GM12878 (cell line): ENCODE measurements around the gene FOXL3. TPM values are rescaled to one million over a fixed set of nuclear protein-coding genes. Genes with fewer than 3 reads are reported as not detected.

Experiments
- ATAC-seq: fragments of 200-7000 bp; cut with Tn5 transposase; 3 replicates; pipeline ENCODE4 v1.9.1; 2020; ENCODE audit warnings: mild to moderate bottlenecking, moderate library complexity
- BruUV-seq: library from RNA; stranded (reverse); fragments of 400-500 nt; replicated peaks from 2 replicates; lab custom pipeline; 2021; lab: Mats Ljungman, UMichigan
- CTCF ChIA-PET: fragments of 300-600 bp; sonication (Branson Sonifier 250); formaldehyde crosslinking; extraction: SDS; loops from one replicate; lab custom pipeline; 2021; ENCODE audit warnings: inconsistent platforms; lab: Yijun Ruan, JAX
- POLR2A ChIA-PET: fragments of 350-600 bp; formaldehyde crosslinking; extraction: SDS; loops from one replicate; lab custom pipeline; 2021; ENCODE audit warnings: inconsistent platforms; lab: Charles Lee
- RAD21 ChIA-PET: fragments of 300-600 bp; sonication (Branson Sonifier 250); formaldehyde crosslinking; loops from one replicate; lab custom pipeline; 2023; ENCODE audit warnings: antibody characterized with exemption; ENCODE audit not compliant: unreplicated experiment; lab: Charles Lee
- SMC1A ChIA-PET: fragments of 300-600 bp; sonication (Branson Sonifier 250); formaldehyde crosslinking; loops from one replicate; lab custom pipeline; 2023; ENCODE audit not compliant: unreplicated experiment, uncharacterized antibody; lab: Charles Lee
- DNase-seq: peaks from one replicate; pipeline ENCODE4 v3.0.0-alpha.2; 2011; ENCODE audit warnings: low read depth, low spot score
- FAIRE-seq: peaks from 3 replicates; lab custom pipeline; 2011; peaks lifted over from hg19 to GRCh38; lab: Jason Lieb, UNC
- H2AFZ ChIP-seq: 2 replicates; pipeline ENCODE4 v1.6.0; 2011; ENCODE audit warnings: low read depth, low read length, control low read depth; ENCODE audit not compliant: control insufficient read depth
- H3K27ac ChIP-seq: 2 replicates; pipeline ENCODE4 v1.5.1; 2011; ENCODE audit warnings: control low read depth; ENCODE audit not compliant: control insufficient read depth, insufficient read depth
- H3K27me3 ChIP-seq, 2 experiments: replicated peaks in 1 of 2; 2 replicates each; pipeline versions ENCODE4 v1.6.0 to v1.6.1; 2011; ENCODE audit warnings: low read length in 1 of 2; ENCODE audit not compliant: control insufficient read depth in 2 of 2, insufficient read depth in 2 of 2
- H3K36me3 ChIP-seq, 2 experiments: 2 replicates each; pipeline ENCODE4 v1.5.1; 2011; ENCODE audit warnings: low read length in 1 of 2; ENCODE audit not compliant: control insufficient read depth in 2 of 2, insufficient read depth in 2 of 2
- H3K4me1 ChIP-seq: 2 replicates; pipeline ENCODE4 v1.6.1; 2011; ENCODE audit warnings: mild to moderate bottlenecking, low read length, moderate library complexity, mixed read lengths; ENCODE audit not compliant: control insufficient read depth, insufficient read depth
- H3K4me2 ChIP-seq: 2 replicates; pipeline ENCODE4 v1.6.0; 2011; ENCODE audit warnings: control low read depth; ENCODE audit not compliant: control insufficient read depth, insufficient read depth
- H3K4me3 ChIP-seq: fragments of 200-600 bp; sonication (generic); 2 replicates; pipeline ENCODE4 v1.5.1; 2016
- H3K79me2 ChIP-seq: 2 replicates; pipeline ENCODE4 v1.6.0; 2011; ENCODE audit warnings: low read length; ENCODE audit not compliant: control insufficient read depth, insufficient read depth
- H3K9ac ChIP-seq: 2 replicates; pipeline ENCODE4 v1.8.0; 2011; ENCODE audit warnings: low read length, control low read depth, mixed read lengths; ENCODE audit not compliant: control insufficient read depth, insufficient read depth
- H3K9me3 ChIP-seq: replicated peaks from 3 replicates; pipeline ENCODE4 v1.5.1; 2011; ENCODE audit warnings: mild to moderate bottlenecking, low read length; ENCODE audit not compliant: control insufficient read depth, insufficient read depth
- H4K20me1 ChIP-seq: 2 replicates; pipeline ENCODE4 v1.6.0; 2011; ENCODE audit not compliant: control insufficient read depth, insufficient read depth
- ASH2L ChIP-seq: fragments of 300-600, 200-600 bp; sonication (generic); IDR thresholded peaks from 2 replicates; pipeline ENCODE4 v1.6.1; 2017; ENCODE audit warnings: low read depth, mild to moderate bottlenecking, borderline replicate concordance
- EED ChIP-seq: sonication (generic); IDR thresholded peaks from 2 replicates; pipeline ENCODE4 v1.6.1; 2016; ENCODE audit warnings: antibody characterized with exemption, low read depth
- EGR1 ChIP-seq, 2 experiments: IDR thresholded peaks; 1 replicate in 1 of 2; 2 replicates in 1 of 2; pipeline ENCODE4 v1.6.1; 2011 to 2012; ENCODE audit warnings: low read depth in 2 of 2, low read length in 2 of 2, borderline replicate concordance in 1 of 2, mild to moderate bottlenecking in 1 of 2, moderate library complexity in 1 of 2
- FOXM1 ChIP-seq: IDR thresholded peaks from 2 replicates; pipeline ENCODE4 v1.6.1; 2012; ENCODE audit warnings: low read depth, mild to moderate bottlenecking, inconsistent platforms, low read length, moderate library complexity
- IKZF1 ChIP-seq: fragments of 450-650 bp; conservative IDR thresholded peaks from 2 replicates; pipeline ENCODE4 v1.6.1; 2017; ENCODE audit warnings: antibody characterized with exemption, mild to moderate bottlenecking
- LARP7 ChIP-seq: fragments of 450-650 bp; IDR thresholded peaks from 2 replicates; pipeline ENCODE4 v1.6.1; 2017; ENCODE audit warnings: mild to moderate bottlenecking
- MTA2 ChIP-seq: fragments of 450-650 bp; IDR thresholded peaks from 2 replicates; pipeline ENCODE4 v1.6.1; 2016; ENCODE audit warnings: low read depth, mild to moderate bottlenecking, moderate library complexity
- NFIC ChIP-seq: IDR thresholded peaks from 2 replicates; pipeline ENCODE4 v1.6.1; 2012; ENCODE audit warnings: low read depth, mild to moderate bottlenecking, inconsistent platforms, low read length, moderate library complexity
- NR2C2 ChIP-seq: IDR thresholded peaks from 2 replicates; pipeline ENCODE4 v1.6.1; 2011; ENCODE audit warnings: borderline replicate concordance, low read depth; ENCODE audit not compliant: control insufficient read depth, insufficient read length
- RCOR1 ChIP-seq: conservative IDR thresholded peaks from 2 replicates; pipeline ENCODE4 v1.6.1; 2012; ENCODE audit warnings: low read depth, low read length, improper control_type of control experiment
- TCF7 ChIP-seq: IDR thresholded peaks from 2 replicates; pipeline ENCODE4 v1.6.1; 2014; ENCODE audit warnings: antibody characterized with exemption, borderline replicate concordance
- WGBS: methylation state at CpG from one replicate; pipeline ENCODE4 v1.1.6; 2016; ENCODE audit warnings: low lambda C conversion rate; ENCODE audit not compliant: insufficient replicate concordance, insufficient coverage; ENCODE audit errors: missing lambda C conversion rate; 5-methylcytosine and 5-hydroxymethylcytosine counted together
- in situ Hi-C: fragments of 300-500 bp; cut with MboI; formaldehyde crosslinking; loops from 9 replicates; pipeline ENCODE4 v1.14.3; 2018; ENCODE audit warnings: mixed read lengths
- intact Hi-C: fragments of 100-400 bp; cut with micrococcal nuclease; formaldehyde crosslinking; loops from one replicate; pipeline ENCODE4 v1.14.2; 2022; ENCODE audit not compliant: unreplicated experiment
- polyA plus RNA-seq, 11 experiments: library from polyadenylated mRNA; depleted of rRNA in 4 of 11; unstranded in 6 of 11; stranded (reverse) in 5 of 11; fragments of >200 nt; fragmentation: Nextera tagmentation in 4 of 11; fragmentation: Illumina TruSeq in 1 of 11; extraction: Ambion mirVana in 4 of 11; extraction: Trizol in 1 of 11; gene quantifications; 1 replicate in 1 of 11; 2 replicates in 10 of 11; pipeline versions ENCODE4 v1.2.1 to v1.2.3, GENCODE V29; 2011 to 2016; ENCODE audit warnings: inconsistent platforms in 2 of 11, missing spikeins in 2 of 11, low read depth in 1 of 11
- total RNA-seq, 4 experiments: library from RNA; depleted of rRNA in 3 of 4; stranded (reverse); fragments of >200 nt in 3 of 4; fragmentation: Illumina TruSeq in 1 of 4; extraction: Trizol in 1 of 4; gene quantifications; 2 replicates each; pipeline versions ENCODE4 v1.2.1 to v1.2.3, GENCODE V29; 2013 to 2021
- TF ChIP-seq, protein P1 (sequence below): IDR thresholded peaks from 2 replicates; pipeline ENCODE4 v1.6.1; 2012; ENCODE audit warnings: low read depth, low read length, improper control_type of control experiment

FOXL3 gene
- total and polyA plus RNA-seq, 10 of the 15 experiments (the other 5 are each of a cell fraction or from before 2014, with no cell fraction given) = not detected

DNA sequence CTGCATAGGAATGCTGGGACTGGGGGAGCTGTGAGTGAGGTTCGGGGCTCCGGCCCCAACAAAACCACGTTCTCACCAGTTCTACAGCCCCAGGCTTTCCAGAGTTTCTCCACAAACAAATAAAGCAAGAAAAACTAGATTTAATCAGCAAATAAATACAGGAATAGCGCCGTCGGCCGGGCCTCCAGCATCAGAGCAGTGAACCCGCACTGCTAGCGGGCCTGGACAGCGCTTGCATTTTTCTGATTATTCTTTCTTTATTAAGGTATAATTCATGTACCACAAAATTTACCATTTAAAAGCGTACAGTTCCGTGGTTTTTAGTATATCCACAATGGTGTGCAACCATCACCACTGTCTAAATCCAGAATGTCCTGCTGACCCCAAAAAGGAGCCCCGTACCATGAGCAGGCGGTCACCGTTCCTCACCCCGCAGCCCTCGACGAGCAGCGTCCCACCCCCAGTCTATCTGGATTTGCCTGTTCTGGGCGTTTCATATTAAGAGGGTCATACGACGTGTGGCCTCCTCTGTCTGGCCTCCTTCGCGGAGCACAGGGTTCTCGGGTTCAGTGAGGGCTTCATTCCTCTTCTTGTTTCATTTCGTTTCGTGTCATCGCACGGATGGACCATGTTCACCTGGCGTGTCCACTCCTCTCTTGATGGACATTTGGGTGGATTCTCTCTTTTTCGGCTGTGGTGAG is 35.5 kb upstream of the FOXL3 start:
- intact Hi-C loops = no loop called here
- BruUV-seq = no TSS peak
- ChIA-PET CTCF (no interaction called here), SMC1A (no interaction called here)
- DNase-seq = no peak
- H3K36me3 ChIP-seq = no peaks in the 10 kb centered on the region
- no peak for FAIRE-seq
- no peaks in the 10 kb centered on the region; the same call in 2 of the 3 replicates for H3K9me3 ChIP-seq
- H4K20me1 ChIP-seq = no peaks in the 10 kb centered on the region
- H3K4me1 ChIP-seq = no peaks in the 10 kb centered on the region
- H3K4me2 ChIP-seq = no peak overlapping the region
- no peak for TF ChIP-seq MTA2
- TF ChIP-seq NR2C2 = no peak
- TF ChIP-seq EED = no peak
- no peak for TF ChIP-seq NFIC
- no peak for TF ChIP-seq FOXM1
- TF ChIP-seq RCOR1 = no peak
- TF ChIP-seq EGR1 (IDR thresholded peaks at IDR 0.05; ENCODE audit: borderline replicate concordance in 1 of 2, low read depth in 2 of 2, low read length in 2 of 2) = no peak
- no peak for TF ChIP-seq LARP7
- TF ChIP-seq, protein P1, sequence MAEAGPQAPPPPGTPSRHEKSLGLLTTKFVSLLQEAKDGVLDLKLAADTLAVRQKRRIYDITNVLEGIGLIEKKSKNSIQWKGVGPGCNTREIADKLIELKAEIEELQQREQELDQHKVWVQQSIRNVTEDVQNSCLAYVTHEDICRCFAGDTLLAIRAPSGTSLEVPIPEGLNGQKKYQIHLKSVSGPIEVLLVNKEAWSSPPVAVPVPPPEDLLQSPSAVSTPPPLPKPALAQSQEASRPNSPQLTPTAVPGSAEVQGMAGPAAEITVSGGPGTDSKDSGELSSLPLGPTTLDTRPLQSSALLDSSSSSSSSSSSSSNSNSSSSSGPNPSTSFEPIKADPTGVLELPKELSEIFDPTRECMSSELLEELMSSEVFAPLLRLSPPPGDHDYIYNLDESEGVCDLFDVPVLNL = no peak
- TF ChIP-seq IKZF1 = no peak
- no peak for TF ChIP-seq TCF7
- no peak for TF ChIP-seq ASH2L
- TF ChIP-seq, all 136 proteins: peak for 0
- 69% methylated on average over 31 of the region's 31 CpGs for WGBS
- Histone ChIP-seq H2AFZ (no peak overlapping the region), H3K4me3 (no peak overlapping the region), H3K9ac (no peak overlapping the region), H3K27ac (no peak overlapping the region), H3K27me3 (no peaks in the 10 kb centered on the region), H3K79me2 (no peaks in the 10 kb centered on the region)
- in situ Hi-C loops = no loop called here
- no peak for ATAC-seq
- ChIA-PET POLR2A (no interaction called here), RAD21 (no interaction called here)
